OCI-LY3 (cell line): ENCODE results near the gene OLA1.

Source experiments
- CTCF ChIP-seq: fragments of 200-600, 300-600 bp; sonication (generic); IDR thresholded peaks from 2 replicates; pipeline ENCODE4 v1.5.1; 2014; ENCODE audit warnings: antibody characterized with exemption, low read length, low read depth
- EZH2phosphoT487 ChIP-seq: fragments of 200-600 bp; shearing (Covaris generic); IDR thresholded peaks from 2 replicates; pipeline ENCODE4 v1.6.1; 2018; ENCODE audit warnings: antibody characterized with exemption, mixed run types, low read depth

DNA sequence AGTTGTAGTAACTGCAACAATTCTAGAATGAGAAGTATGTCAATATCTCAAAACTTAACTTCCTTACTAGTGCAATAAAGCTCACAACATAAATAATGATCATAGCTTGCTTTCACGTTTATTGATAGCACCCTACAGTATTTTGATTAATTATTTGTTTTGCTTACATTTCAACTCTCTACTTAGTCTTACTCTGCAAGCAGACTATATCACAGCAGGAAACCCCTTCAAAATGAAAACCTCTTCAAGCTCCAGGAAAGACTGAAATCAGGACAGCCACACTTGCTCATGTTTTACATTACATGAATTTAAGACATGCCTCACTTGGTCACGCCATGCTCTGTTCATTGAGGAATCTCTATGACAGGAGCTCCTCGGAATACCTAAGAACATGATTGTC lies 3.3 kb downstream of the OLA1 start:
- TF ChIP-seq CTCF, result no peak
- no peak for TF ChIP-seq EZH2phosphoT487
